ENCODE measurements around the gene GET3. TPM values are rescaled to one million over a fixed set of nuclear protein-coding genes. Genes with fewer than 3 reads are reported as not detected.

Gene GET3
- total and polyA plus RNA-seq, 2 of the 13 experiments (the other 11 are each of a cell fraction or from before 2014, with no cell fraction given): 57.7 to 59.4 TPM

DNA sequence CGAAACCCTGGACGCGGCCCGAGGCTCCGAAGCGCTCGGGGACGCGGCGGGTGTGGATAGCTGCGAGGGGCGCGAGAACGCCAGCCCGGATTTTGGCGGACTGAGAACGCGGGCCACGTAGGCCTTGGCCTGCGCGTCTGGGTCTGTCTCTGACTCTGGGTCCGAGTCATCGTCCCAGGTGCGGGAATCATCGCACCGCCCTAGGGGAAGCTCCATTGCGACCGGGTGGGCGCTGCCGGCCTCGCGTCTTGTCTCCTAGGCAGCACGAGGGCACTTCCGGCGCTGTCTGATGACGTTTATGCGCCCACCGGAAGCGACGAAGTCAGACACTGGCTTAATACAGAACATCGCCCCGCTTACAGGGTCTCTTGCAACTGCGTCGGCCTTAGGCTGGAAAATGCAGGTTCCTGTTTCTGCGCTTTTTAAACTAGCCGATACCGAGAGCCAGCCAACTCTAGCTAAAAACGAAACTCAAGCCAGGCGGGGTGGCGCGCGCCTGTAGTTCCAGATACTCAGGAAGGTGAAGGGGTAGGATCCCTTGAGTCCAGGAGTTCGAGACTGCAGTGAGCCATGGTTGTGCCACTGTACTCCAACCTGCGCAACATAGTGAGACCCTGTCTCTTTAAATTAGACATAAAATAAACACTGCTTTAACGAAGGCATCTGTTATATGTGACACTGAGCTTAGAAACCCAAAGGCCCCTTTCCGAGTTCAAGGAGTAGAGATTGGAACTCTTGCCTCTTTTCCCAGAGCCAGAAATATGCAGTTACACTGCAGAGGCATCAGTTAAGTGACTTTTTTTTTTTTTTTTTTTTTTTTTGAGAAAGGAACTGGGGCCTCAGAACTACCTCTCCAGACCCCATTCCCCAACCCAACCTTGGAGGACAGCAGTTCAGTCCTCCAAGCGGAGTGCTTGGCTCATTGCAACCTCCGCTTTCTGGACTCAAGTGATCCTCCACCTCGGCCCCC lies 40.6 kb upstream of the GET3 start, which contains the start of gene FBXW9 (continued):
- TF ChIP-seq KDM4B (CRISPR knock-in tag; IDR thresholded peaks at IDR 0.05) (no peak; the same call in 1 of the 2 replicates), KLF13 (CRISPR knock-in tag; IDR thresholded peaks at IDR 0.05) (no peak), ZFP90 (CRISPR knock-in tag; IDR thresholded peaks at IDR 0.05; ENCODE audit: borderline replicate concordance) (peak; percentile 59; the same call in 1 of the 2 replicates), KLF11 (CRISPR knock-in tag; IDR thresholded peaks at IDR 0.05) (no peak; the same call in 1 of the 2 replicates), RORA (CRISPR knock-in tag; IDR thresholded peaks at IDR 0.05) (no peak), BCL6 (CRISPR knock-in tag; IDR thresholded peaks at IDR 0.05) (peak; percentile 46; the same call in 1 of the 2 replicates), RAD21 (CRISPR knock-in tag; IDR thresholded peaks at IDR 0.05) (peak; percentile 52; the same call in 1 of the 2 replicates), TAF15 (IDR thresholded peaks at IDR 0.05; ENCODE audit: low read depth, low read length, poor library complexity, severe bottlenecking) (peak; percentile 79), SKI (IDR thresholded peaks at IDR 0.05; ENCODE audit: partially characterized antibody) (peak; percentile 17), SIX1 (CRISPR knock-in tag; IDR thresholded peaks at IDR 0.05; ENCODE audit: borderline replicate concordance) (no peak), ZSCAN29 (CRISPR knock-in tag; conservative IDR thresholded peaks at IDR 0.05) (no peak), NFATC3 (CRISPR knock-in tag; IDR thresholded peaks at IDR 0.05) (0 out of 2 replicates have a peak, but pooled peaks have one; percentile 73)
- TF ChIP-seq, protein P1, sequence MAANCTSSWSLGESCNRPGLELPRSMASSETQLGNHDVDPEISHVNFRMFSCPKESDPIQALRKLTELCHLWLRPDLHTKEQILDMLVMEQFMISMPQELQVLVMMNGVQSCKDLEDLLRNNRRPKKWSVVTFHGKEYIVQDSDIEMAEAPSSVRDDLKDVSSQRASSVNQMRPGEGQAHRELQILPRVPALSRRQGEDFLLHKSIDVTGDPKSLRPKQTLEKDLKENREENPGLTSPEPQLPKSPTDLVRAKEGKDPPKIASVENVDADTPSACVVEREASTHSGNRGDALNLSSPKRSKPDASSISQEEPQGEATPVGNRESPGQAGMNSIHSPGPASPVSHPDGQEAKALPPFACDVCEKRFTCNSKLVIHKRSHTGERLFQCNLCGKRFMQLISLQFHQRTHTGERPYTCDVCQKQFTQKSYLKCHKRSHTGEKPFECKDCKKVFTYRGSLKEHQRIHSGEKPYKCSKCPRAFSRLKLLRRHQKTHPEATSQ (CRISPR knock-in tag; IDR thresholded peaks at IDR 0.05; ENCODE audit: borderline replicate concordance): no peak
- TF ChIP-seq, protein P2, sequence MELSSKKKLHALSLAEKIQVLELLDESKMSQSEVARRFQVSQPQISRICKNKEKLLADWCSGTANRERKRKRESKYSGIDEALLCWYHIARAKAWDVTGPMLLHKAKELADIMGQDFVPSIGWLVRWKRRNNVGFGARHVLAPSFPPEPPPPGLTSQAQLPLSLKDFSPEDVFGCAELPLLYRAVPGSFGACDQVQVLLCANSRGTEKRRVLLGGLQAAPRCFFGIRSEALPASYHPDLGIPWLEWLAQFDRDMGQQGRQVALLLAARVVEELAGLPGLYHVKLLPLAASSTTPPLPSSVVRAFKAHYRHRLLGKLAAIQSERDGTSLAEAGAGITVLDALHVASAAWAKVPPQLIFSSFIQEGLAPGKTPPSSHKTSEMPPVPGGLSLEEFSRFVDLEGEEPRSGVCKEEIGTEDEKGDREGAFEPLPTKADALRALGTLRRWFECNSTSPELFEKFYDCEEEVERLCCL (CRISPR knock-in tag; IDR thresholded peaks at IDR 0.05; ENCODE audit: borderline replicate concordance): 0 out of 2 replicates have a peak, but pooled peaks have one; percentile 33
- TF ChIP-seq, protein P3, sequence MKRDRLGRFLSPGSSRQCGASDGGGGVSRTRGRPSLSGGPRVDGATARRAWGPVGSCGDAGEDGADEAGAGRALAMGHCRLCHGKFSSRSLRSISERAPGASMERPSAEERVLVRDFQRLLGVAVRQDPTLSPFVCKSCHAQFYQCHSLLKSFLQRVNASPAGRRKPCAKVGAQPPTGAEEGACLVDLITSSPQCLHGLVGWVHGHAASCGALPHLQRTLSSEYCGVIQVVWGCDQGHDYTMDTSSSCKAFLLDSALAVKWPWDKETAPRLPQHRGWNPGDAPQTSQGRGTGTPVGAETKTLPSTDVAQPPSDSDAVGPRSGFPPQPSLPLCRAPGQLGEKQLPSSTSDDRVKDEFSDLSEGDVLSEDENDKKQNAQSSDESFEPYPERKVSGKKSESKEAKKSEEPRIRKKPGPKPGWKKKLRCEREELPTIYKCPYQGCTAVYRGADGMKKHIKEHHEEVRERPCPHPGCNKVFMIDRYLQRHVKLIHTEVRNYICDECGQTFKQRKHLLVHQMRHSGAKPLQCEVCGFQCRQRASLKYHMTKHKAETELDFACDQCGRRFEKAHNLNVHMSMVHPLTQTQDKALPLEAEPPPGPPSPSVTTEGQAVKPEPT (CRISPR knock-in tag; IDR thresholded peaks at IDR 0.05; ENCODE audit: low read depth): no peak
- TF ChIP-seq, protein P4, sequence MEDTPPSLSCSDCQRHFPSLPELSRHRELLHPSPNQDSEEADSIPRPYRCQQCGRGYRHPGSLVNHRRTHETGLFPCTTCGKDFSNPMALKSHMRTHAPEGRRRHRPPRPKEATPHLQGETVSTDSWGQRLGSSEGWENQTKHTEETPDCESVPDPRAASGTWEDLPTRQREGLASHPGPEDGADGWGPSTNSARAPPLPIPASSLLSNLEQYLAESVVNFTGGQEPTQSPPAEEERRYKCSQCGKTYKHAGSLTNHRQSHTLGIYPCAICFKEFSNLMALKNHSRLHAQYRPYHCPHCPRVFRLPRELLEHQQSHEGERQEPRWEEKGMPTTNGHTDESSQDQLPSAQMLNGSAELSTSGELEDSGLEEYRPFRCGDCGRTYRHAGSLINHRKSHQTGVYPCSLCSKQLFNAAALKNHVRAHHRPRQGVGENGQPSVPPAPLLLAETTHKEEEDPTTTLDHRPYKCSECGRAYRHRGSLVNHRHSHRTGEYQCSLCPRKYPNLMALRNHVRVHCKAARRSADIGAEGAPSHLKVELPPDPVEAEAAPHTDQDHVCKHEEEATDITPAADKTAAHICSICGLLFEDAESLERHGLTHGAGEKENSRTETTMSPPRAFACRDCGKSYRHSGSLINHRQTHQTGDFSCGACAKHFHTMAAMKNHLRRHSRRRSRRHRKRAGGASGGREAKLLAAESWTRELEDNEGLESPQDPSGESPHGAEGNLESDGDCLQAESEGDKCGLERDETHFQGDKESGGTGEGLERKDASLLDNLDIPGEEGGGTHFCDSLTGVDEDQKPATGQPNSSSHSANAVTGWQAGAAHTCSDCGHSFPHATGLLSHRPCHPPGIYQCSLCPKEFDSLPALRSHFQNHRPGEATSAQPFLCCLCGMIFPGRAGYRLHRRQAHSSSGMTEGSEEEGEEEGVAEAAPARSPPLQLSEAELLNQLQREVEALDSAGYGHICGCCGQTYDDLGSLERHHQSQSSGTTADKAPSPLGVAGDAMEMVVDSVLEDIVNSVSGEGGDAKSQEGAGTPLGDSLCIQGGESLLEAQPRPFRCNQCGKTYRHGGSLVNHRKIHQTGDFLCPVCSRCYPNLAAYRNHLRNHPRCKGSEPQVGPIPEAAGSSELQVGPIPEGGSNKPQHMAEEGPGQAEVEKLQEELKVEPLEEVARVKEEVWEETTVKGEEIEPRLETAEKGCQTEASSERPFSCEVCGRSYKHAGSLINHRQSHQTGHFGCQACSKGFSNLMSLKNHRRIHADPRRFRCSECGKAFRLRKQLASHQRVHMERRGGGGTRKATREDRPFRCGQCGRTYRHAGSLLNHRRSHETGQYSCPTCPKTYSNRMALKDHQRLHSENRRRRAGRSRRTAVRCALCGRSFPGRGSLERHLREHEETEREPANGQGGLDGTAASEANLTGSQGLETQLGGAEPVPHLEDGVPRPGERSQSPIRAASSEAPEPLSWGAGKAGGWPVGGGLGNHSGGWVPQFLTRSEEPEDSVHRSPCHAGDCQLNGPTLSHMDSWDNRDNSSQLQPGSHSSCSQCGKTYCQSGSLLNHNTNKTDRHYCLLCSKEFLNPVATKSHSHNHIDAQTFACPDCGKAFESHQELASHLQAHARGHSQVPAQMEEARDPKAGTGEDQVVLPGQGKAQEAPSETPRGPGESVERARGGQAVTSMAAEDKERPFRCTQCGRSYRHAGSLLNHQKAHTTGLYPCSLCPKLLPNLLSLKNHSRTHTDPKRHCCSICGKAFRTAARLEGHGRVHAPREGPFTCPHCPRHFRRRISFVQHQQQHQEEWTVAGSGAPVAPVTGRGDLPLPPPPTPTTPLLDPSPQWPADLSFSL (CRISPR knock-in tag; IDR thresholded peaks at IDR 0.05): no peak

Data from HepG2 (cell line).